HL-60/S4 treated with phorbol 12-myristate 13-acetate at 8.2 ng/mL for 4 days and 3 days (cell line): ENCODE results near the gene SRXN1.
"Not testable (repeated sequence)": the region's sequence is repeated elsewhere in the genome, so short reads cannot be mapped to it uniquely, and the experiment has no call there.

ENCODE experiments used
- in situ Hi-C: fragments of 300-500 bp; cut with MboI; formaldehyde crosslinking; loops from 2 replicates; pipeline ENCODE4 v1.15.0; 2022; ENCODE audit warnings: low sequenced_read_pairs

Gene SRXN1

DNA sequence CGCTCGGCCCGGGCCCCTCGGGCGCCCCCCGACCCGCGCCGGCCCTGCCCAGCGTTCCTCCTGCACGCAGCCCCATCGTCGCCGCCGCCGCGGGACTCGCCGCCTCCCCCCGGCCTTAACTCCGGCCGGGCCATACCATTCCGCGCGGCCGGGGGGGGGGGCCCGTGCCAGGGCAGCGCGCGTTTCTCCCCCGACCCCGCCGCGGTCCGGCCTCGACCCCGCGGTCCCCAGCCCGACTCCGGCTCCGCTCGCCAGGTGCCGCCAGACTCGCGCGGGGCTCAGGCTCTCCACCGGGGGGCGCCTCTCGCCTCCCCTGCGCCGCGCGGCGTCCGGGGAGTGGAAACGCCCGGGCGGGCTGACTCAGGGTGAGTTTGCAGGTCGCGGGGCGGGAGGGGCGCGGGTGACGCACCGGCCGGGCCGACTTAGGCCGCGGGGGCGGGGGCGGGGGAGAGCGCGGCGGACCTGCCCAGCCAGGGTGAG is at the start of gene SRXN1:
Gene SRXN1, minus strand, starts transcription at position 91 of the 480 bp plus-strand sequence. Its CDS starts 15 bp downstream, at position 76.
- in situ Hi-C loops = no loop called here

DNA sequence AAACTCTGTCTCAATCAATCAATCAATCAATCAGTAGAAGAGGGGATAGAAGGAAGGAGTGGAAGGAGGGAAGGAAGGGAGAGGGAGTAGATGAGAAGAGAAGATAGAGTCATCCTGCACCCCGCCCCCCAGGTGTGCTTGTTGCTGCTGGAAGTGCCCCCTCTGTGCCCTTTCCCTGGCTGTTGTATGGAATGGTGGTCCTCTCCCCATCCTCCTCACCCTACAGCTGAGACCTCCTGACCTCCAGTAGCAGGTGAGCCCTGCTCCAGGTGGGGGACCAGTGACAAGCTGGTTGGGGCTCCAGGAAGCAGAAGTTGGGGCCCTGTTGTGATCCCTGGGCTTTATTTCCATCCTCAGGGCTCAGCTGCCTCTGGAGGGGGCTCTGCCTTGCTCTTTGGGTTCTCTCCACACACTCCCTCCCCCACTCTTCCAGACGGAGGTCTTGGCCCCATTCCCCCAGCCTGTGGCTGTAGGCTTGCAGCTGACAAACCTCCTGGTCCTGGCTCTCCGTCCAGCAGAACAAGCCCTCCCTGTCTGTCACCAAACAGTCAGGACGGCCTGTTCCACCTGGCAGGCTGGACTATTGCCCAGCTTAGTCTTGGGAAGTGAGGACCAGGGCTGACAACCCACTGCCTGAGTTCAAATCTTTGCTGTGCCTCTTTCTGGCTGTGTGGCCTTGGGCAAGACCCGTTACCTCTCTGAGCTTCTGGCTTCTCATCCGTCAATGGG is 48.6 kb upstream of the SRXN1 start:
- in situ Hi-C loops = no loop called here

DNA sequence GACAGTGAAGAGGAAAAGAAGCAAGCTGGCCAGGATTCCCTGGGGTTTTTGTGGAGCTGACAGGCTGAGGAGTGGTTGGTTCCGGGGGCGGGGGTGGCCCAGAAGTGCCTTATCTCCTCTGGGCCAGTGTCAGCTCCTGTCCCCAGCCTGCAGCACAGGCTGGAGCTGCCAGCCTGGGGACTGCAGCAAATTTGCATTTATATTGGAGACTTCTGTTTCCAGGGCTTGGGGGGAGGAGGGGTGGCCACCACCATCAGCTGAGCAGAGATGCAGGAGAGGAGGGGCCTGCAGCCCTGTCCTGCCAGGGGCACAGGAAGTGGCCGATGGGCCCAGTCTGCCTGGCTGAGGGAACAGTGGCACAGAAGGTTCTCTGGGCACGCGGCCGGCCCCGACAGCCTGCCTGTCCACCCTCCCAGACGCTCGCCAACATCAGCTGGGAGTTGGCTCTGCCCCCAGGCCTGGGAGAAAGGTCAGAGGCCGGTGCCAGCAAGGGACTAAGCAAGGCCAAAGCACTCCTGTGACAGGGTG is 46.9 kb upstream of the SRXN1 start:
- in situ Hi-C loops = no loop called here

GRCh38 chr20:699342-699741 is 46.3 kb upstream of the SRXN1 start:
- in situ Hi-C loops = no loop called here

GRCh38 chr20:698276-698675 is 45.3 kb upstream of the SRXN1 start:
- in situ Hi-C loops = no loop called here

DNA sequence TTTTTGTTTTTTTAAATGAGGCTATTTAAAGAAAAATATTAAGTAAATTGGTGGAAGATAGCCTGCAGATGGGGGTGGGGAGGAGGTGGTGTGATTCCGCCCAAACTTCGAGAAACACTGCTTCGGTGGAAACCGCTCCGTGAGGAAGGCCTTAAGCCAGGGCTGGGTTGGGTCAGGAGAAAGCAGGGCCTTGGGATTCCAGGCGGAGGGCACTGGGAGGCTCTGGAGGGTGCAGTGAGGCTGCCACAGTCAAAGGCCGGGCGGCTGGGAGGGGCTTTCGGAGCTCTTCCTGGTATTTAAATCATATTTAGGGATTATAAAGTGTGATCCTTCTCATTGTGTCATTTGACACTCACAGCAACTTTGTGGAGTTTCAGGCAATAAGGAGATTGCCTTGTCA is 44.8 kb upstream of the SRXN1 start:
- in situ Hi-C loops = no loop called here

DNA sequence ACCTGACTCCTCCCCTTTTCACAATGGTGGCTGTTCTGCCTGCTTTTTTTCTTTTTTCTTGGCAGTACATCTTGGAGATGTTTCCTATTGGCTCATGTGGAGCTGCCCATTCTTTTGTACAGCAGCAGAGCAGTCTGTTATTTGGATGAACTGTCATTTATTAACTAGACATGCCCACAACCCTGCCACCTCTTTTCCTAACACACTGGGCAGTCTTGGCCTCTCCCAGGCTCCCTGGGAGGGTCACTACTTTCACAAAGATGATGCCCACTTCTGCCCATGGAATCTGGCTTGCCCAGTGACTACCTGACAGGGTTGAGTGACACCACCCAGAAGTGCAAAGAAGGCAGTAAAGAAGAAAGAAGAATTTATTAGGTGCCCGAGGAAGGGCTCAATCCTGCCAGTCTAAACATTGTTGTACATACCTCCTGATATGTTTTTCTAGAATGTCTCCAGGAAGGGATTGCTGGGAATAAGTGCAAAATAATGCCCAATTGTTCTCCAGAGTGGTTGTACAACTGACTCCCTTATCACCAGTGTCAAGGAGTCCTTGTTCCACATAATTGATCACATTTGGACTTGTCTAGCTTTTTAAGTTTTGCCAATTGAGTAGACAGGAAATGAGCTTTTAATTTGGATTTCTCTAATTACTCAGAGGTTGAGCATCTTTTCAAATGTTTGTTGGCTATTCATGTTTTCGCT is 42.3 kb upstream of the SRXN1 start:
- in situ Hi-C loops = no loop called here

DNA sequence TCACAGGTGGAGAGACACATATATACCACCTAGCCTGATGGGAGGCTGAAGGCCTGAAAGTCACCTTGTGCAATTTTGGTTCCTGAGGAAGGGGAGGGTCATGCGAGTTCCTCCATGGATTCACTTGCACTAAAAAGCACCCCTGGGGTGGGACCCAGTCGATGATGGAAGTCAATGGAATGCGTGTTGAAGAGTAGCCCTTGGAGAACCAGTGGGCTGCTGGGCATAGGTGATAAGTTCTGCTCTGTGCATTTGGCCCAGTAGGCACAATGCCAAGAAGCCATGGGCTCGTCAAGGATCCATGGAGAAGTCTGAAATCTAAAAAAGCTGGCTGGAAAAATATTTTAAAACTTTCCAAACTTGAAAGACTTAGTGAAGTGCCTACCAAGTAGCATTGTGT is 41.5 kb upstream of the SRXN1 start:
- in situ Hi-C loops = no loop called here

- in situ Hi-C loops = not testable (repeated sequence)
Measured at GRCh38 chr20:693786-694185, 40.8 kb upstream of the SRXN1 start.

GRCh38 chr20:692044-692443 is 39.0 kb upstream of the SRXN1 start:
- in situ Hi-C loops = no loop called here

DNA sequence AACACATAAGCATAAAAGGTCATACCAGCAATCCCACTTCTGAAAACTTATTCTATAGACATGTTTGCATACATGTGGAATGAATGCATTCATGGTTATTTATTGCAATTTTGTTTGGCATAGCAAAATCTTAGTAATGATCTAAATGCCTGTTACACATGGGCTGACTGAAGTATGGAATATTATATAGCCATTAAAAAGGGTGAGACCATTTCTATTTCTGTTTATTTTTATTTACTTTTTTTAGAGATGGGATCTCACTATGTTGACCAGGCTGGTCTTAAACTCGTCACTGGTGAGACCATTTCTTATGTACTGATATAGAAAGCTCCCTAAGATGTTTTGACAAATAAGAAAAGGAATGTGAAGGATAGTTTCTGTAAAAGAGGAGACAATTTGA is 36.9 kb upstream of the SRXN1 start:
- in situ Hi-C loops = no loop called here

- in situ Hi-C loops = no loop called here
Measured at GRCh38 chr20:689348-689747, 36.3 kb upstream of the SRXN1 start.

DNA sequence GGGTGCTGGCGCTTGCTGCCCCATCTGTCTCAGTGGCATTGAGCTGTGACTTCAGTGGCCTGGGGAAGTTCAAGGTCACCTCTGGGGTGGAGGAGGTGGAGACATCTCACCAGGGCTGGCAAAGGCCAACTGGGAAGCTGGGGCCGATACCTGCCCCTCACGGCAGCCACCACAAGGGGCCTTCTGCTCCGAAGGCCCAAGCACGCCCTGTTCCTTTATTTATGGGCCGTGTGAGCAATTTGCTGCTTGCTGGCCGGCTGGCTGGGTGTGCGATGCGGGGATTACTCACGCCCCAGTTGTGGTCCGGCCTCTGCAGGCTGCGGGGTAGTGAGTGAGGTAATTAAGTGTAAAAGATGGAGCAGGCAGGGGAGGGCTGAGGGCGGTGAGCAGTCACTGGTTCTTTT is 35.8 kb upstream of the SRXN1 start:
- in situ Hi-C loops = no loop called here

DNA sequence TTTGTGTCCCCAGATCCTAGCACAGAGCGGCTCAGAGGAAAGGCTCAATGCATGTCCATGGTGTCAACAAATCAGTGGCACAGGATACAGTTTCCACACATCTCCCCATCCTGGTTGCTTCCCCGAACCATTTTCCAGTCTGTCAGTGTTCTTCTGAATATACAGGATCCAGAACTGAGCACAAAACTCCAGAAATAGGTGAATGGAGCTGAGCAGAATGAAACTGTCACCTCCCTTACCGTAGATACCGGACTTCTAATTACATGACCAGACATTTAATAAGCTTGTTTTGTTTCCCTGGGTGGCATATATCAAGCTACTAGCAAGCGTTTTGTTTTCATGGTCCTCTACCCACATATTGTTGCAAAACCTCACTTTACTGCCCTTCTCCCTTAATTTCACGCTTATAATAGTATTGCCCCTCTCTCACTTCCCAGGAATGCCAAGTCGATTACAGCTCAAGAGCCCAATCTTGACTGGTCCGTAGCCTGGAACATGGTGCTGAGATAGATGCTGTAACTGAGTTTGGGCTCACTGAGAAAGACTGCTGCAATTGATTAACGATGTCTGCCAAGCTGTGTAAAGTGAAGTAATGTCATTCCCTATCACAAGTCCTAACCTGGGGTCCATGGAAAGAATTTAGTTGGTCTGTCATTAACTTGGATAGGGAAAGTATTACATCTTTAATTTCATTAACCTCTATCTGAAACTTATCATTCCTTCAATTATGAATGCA is 34.6 kb upstream of the SRXN1 start:
- in situ Hi-C loops = no loop called here

- in situ Hi-C loops = no loop called here
Measured at GRCh38 chr20:684676-685319, 31.8 kb upstream of the SRXN1 start.

DNA sequence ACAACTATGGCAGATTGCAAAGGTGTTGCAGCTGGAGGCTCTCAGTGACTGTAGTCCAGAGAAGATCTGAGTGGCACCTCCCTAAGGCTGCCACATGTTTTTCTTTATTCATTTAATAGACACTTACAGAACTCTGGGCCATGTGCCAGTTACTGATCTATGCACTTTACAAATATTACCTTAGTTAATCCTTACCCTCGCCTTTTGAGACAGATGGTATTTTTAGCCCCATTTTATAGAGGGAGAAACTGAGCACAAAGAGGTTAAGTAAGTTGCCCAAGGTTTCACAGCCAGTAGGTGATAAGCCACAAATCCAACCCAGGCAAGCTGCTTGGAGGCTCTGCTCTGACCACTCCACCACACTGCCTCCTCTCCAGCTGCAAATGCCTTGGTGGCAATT is 29.1 kb upstream of the SRXN1 start:
- in situ Hi-C loops = no loop called here

DNA sequence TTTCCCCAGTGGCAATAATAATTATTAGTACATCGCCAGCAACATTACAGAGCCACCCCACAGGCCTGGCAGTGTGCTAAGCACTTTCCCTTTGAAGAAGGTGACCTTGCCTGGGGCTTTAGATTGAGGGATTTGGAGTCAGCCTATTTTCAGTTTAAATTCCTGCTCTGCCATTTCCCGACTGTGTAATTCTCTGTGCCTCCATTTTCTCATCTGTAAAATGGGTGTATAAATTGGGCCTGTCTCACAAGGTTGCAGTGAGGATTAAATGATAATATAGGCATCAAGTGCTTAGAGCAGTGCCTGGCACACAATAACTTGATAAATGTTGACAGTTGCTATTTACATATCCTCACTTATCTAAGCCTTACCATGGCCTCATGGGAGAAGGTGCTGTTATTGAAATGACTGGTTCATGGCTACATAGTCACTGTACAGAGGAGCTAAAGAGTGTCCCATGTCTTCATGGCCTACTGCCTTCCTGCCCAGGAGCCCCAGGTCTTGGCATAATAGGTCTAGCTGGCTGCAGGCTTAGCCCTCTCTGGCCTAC is 27.7 kb upstream of the SRXN1 start:
- in situ Hi-C loops = no loop called here

DNA sequence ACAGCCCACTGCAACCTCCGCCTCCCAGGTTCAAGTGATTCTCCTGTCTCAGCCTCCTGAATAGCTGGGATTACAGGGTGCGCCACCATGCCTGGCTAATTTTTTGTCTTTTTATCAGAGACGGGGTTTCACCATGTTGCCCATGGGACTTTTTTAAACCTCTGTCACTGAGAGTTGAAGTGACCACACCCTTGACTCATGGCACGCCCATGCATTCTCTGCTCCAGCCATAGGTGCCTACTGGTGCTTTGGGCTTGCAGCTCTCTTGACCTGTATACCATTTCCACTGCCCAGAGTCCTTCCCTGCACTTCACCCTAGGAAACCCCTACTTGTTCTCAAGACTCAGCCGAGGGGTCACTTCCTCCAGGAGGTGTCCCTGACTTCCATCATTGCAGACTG is 25.0 kb upstream of the SRXN1 start:
- in situ Hi-C loops = no loop called here

DNA sequence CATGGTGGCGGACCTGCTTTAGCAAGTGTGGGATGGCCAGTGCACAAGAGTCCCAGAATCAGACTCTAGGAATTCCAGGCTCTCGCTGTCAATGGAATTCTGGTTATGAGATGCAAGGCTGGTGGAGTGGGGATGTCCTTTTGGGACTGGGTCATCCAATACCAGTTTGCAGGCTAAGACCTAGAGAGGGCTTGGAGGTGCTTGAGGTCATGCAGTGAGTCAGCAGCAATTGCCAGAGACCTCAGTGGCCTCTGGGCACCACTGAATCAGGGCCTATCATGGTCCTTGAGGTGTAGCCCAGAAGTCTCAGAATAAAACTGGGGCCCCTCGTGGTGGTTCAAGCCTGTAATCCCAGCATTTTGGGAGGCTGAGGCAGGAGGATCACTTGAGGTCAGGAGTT is 24.0 kb upstream of the SRXN1 start:
- in situ Hi-C loops = no loop called here

DNA sequence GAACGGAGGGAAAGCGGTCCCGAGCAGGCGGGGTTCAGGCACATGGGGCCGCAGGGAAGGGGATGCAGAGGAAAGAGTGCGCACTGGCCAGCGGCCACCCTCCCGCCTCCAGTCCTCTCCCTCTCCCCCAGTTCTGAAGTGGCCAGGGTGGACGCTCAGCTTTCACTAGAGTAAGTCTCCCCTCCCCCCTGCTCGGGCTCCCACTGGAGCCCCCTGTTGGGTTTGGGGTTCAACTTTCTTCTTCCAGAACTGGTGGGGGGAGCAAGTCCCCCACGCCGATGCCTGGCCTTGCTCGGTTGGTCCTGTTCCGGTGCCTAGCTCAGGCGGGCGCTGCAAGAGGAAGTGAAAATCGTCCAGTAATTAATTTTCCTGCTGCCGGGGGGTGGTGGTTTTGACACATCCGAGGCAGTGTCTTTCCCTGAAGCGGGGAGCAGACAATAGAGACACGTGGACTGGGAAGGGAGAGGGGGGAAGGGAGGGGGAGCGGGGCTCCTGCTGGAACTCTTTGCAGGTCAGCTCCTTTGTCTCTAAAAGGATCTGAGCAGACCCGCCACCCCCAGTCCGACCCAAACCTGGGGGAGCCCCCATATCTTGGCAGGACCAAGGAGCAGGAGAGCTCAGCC is 23.4 kb upstream of the SRXN1 start:
- in situ Hi-C loops = no loop called here
